Astrocyte of the cerebellum (primary cell): Measurements from ENCODE around the gene PIAS1.
"Not testable (repeated sequence)": the region's sequence is repeated elsewhere in the genome, so short reads cannot be mapped to it uniquely, and the experiment has no call there.

ENCODE experiments used
- DNase-seq: peaks from one replicate; pipeline ENCODE4 v3.0.0-alpha.2; 2011; ENCODE audit warnings: low read depth
- H3K4me3 ChIP-seq: 2 replicates; pipeline ENCODE4 v1.5.1; 2011; ENCODE audit warnings: mild to moderate bottlenecking, low read depth, low read length, moderate library complexity
- in situ Hi-C: cut with HindIII; loops from 2 replicates; pipeline ENCODE4 v1.10.0; 2017; ENCODE audit warnings: low sequenced_read_pairs
- TF ChIP-seq, protein P1 (sequence below): IDR thresholded peaks from 2 replicates; pipeline ENCODE4 v1.5.1; 2012; ENCODE audit warnings: low read length, low read depth, moderate library complexity, mild to moderate bottlenecking; ENCODE audit errors: missing control alignments

PIAS1 gene

DNA sequence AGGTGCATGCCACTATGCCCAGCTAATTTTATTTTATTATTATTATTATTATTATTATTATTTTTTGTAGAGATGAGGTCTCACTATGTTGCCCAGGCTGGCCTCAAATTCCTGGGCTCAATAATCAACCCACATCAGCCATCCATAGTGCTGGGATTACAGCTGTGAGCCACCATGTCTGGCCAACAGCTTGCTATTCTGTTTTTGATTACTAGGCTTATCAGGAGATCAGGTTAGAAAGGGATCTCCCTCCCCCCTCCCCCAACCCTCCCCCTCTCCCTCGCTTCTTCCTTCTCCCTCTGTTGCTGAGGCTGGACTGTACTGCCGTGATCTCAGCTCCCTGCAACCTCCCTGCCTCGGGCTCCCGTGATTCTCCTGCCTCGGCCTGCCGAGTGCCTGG lies 166.9 kb downstream of the PIAS1 start:
- no peak overlapping the region for H3K4me3 ChIP-seq
- TF ChIP-seq, protein P1, sequence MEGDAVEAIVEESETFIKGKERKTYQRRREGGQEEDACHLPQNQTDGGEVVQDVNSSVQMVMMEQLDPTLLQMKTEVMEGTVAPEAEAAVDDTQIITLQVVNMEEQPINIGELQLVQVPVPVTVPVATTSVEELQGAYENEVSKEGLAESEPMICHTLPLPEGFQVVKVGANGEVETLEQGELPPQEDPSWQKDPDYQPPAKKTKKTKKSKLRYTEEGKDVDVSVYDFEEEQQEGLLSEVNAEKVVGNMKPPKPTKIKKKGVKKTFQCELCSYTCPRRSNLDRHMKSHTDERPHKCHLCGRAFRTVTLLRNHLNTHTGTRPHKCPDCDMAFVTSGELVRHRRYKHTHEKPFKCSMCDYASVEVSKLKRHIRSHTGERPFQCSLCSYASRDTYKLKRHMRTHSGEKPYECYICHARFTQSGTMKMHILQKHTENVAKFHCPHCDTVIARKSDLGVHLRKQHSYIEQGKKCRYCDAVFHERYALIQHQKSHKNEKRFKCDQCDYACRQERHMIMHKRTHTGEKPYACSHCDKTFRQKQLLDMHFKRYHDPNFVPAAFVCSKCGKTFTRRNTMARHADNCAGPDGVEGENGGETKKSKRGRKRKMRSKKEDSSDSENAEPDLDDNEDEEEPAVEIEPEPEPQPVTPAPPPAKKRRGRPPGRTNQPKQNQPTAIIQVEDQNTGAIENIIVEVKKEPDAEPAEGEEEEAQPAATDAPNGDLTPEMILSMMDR: no peak
- in situ Hi-C loops: no loop called here
- no peak for DNase-seq

DNA sequence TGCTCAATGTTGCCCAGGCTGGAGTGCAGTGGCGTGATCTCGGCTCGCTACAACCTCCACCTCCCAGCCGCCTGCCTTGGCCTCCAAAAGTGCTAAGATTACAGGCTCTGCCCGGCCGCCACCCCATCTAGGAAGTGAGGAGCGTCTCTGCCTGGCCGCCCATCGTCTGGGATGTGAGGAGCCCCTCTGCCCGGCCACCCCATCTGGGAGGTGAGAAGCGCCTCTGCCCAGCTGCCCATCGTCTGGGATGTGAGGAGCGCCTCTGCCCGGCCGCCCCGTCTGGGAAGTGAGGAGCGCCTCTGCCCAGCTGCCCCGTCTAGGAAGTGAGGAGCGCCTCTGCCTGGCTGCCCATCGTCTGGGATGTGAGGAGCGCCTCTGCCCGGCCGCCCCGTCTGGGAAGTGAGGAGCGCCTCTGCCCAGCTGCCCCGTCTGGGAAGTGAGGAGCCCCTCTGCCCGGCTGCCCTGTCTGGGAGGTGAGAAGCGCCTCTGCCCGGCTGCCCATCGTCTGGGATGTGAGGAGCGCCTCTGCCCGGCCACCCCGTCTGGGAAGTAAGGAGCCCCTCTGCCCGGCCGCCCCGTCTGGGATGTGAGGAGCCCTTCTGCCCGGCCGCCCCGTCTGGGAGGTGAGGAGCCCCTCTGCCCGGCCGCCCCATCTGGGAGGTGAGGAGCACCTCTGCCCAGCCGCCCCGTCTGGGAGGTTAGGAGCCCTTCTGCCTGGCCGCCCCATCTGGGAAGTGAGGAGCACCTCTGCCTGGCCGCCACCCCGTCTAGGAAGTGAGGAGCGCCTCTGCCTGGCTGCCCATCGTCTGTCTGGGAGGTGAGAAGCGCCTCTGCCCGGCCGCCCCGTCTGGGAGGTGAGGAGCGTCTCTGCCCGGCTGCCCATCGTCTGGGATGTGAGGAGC lies 167.7 kb downstream of the PIAS1 start:
- in situ Hi-C loops, DNase-seq, H3K4me3 ChIP-seq: not testable (repeated sequence)

DNA sequence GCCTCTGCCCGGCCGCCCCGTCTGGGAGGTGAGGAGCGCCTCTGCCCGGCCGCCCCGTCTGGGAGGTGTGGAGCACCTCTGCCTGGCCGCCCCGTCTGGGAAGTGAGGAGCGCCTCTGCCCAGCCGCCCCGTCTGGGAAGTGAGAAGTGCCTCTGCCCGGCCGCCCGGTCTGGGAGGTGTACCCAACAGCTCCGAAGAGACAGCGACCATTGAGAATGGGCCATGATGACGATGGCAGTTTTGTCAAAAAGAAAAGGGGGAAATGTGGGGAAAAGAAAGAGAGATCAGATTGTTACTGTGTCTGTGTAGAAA lies 168.3 kb downstream of the PIAS1 start:
- H3K4me3 ChIP-seq, DNase-seq, in situ Hi-C loops: not testable (repeated sequence)

DNA sequence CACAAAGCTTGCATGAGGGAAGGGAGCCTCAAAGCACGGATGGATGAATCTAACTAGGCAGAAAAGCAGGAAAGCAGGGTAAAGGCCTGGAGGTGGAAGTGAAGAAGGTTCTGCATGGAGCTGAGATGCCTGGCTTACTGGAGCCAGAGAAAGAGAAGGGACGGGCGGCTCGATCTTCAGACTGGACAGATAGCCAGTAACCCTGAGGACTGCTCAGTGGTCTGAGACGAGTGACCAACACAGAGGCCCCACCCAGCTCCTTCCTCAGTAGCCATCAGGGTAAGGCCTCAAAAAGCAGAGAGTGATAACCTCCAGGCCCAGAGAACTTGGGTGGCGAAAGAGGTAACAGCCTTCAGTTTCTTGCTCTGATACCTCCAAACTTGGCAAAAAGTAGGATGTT lies 169.1 kb downstream of the PIAS1 start:
- in situ Hi-C loops: no loop called here
- H3K4me3 ChIP-seq: no peak overlapping the region
- no peak for DNase-seq
- TF ChIP-seq, protein P1: no peak

DNA sequence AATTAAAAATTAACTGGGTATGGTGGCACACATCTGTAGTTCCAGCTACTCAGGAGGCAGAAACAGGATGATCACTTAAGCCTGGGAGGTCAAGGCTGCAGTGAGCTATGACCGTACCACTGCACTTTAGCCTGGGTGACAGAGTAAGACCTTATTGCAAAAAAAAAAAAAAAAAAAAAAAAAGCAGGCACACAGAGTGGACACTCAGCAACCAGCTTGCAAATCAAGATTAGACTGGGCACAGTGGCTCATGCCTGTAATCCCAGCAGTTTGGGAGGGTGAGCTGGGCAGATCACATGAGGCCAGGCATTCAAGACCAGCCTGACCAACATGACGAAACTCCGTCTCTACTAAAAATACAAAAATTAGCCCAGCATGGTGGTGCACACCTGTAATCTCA lies 170.0 kb downstream of the PIAS1 start:
- no peak overlapping the region for H3K4me3 ChIP-seq
- DNase-seq: no peak
- in situ Hi-C loops: no loop called here
- TF ChIP-seq, protein P1: no peak

DNA sequence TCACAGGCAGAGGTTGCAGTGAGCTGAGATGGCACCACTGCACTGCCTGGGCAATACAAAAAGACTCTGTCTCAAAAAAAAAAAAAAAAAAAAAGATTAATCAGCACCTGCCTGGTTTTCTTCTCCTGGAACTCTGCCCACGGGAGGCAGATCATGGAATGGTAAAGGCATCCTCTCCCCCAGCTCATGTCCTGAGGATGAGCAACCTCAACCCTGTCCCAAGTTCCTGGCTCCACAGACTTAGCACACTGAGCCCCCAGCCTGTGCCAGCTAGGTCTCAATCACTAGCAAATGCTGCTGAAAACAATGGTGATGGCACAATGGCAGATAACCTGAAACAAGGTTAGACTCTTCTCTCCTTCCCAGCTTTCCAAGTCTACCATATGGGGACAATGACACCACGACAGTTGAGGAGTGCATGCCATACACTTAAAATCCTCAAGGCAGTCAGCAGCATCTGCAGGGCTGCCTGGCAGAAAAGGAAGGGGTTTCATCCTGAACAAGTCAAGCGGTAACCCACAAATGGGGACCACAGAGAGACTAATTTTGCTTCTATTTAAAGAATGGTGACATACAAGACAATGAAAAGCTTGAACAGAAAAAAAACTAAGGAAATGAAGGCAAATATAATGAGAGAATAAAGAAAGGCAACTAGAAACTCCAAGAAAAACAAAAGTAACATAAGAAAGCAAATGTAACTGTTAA lies 170.6 kb downstream of the PIAS1 start:
- in situ Hi-C loops: no loop called here
- H3K4me3 ChIP-seq: no peak overlapping the region
- TF ChIP-seq, protein P1: no peak
- DNase-seq: no peak

DNA sequence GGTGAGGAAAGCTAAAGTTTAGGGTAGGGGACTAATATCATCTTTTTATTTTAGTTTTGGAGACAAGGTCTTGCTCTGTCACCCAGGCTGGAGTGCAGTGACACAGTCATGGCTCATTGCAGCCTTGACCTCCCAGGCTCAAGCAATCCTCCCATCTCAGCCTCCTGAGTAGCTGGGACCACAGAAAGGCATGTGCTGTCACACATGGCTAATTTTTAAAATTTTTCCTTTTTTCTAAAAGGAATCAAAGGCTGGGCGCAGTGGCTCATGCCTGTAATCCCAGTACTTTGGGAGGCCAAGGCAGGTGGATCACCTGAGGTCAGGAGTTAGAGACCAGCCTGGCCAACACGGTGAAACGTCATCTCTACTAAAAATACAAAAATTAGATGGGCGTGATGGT lies 171.3 kb downstream of the PIAS1 start:
- H3K4me3 ChIP-seq, in situ Hi-C loops, DNase-seq: not testable (repeated sequence)

DNA sequence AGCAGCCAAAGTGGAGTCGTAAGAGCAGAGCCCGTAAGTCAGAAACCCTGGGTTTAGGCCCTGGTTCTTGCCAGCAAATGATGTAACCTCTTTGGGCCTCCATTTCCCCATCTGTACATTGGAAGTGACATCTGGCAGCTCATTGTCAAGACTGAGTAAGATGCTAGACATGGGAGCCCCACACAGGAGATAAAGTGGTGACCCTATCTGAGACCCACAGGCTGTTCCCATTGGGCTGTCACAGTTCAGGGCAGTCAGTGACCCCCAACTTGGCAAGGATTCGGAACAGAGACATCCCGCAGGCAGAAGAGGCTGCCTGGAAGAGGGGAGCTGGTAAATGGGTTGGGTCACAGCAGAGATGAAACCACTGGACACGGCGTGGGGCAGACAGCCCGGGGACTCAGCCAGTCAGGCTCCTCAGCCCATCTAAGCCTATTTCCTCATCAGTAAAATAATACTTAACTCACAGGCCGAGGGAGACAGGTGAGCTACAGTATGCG lies 173.6 kb downstream of the PIAS1 start:
- in situ Hi-C loops: no loop called here
- no peak overlapping the region for H3K4me3 ChIP-seq

More for the DNA sequence above, 173.6 kb downstream of the PIAS1 start:
- TF ChIP-seq, protein P1: no peak
- no peak for DNase-seq
